Right ventricle myocardium superior (tissue), 1 donor: ENCODE measurements around the gene TCF4. TPM values are rescaled to one million over a fixed set of nuclear protein-coding genes. Genes with fewer than 3 reads are reported as not detected.

ENCODE experiments used
- ATAC-seq: fragments of 200-7000 bp; cut with Tn5 transposase; one replicate; pipeline ENCODE4 v1.9.1; 2020; ENCODE audit warnings: mild to moderate bottlenecking; ENCODE audit not compliant: poor library complexity
- DNase-seq: peaks from one replicate; pipeline ENCODE4 v3.0.0-alpha.2; 2020
- intact Hi-C: fragments of 100-400 bp; cut with DNase I; formaldehyde crosslinking; loops from one replicate; pipeline ENCODE4 v1.11.2; 2022
- total RNA-seq: library from RNA; stranded (reverse); fragmentation: NEBNext Ultra II Directional; extraction: Animal tissue kit (Norgen Biotek cat#: 25700); gene quantifications from one replicate; pipeline ENCODE4 v1.2.1, GENCODE V29; 2021
- donor health status: DM: no; HTN: yes; CAD: no; lungs with severe emphysema.

TCF4 gene
- total RNA-seq, 1 donor from 2014 or later, result 59.5 TPM

DNA sequence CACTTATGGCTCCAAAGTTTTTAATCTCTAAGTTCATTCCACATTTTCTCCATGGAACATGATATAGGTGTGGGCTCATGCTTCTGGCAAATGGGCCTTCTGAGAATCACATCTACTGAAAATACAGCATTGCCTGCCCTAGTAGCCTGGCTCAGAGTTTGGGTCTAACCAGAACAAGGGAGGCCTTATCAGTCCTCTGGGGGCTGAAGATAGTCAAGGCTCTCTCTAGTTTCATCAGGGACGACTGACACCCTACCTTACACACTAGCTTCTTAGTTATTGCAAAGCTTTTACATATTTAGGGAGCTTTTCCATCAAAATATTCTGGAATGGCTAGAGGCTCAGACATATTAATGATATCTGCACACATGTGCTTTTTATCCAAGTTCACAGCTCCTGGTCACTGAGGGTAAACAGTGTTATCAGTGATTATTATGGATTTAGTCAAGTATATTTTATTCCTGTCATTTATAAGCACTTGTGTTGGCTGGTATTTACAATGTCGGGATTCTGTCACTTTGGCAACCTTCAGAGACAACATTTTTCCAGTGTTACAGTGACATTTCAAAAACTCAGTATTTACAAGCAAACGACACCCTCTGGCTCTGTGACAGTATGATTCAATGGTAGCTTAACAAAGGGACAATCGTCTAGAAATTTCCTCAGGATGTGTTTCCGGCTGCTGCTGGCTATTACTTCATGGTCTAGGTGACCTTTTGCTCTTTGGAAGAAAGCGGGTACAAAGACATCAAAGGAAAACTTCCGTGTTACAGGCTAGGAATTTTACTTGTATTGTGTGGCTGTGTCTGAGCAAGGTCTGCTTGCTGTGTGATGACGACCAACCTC, 200.6 kb downstream of the TCF4 start:
- intact Hi-C loops, result no loop called here
- ATAC-seq (peak; percentile 66), DNase-seq (no peak)

- intact Hi-C loops, result no loop called here
- ATAC-seq, result no peak
- DNase-seq, result no peak
These were observed 201.4 kb downstream of the TCF4 start for GRCh38 chr18:55386545-55386944.

DNA sequence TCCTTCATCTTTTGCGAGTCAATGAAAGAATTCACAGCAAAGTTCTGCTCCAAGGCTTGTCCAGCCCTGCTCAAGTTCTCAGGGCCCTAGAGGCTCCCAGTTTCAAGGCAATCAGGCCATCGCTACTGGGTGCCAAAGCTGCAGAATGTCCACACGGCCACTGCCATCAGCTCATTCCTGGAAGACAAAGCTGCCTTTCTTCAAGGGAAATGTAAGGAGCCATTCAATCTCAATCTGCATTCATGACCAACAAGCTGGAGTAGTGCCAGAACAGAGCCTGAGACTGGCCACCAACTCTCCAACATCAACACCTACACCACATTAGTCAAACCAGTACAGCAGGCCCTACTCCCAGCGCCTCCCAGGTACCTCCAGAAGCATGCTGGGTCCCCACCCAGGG, 202.2 kb downstream of the TCF4 start:
- intact Hi-C loops, result no loop called here
- ATAC-seq (peak; percentile 32), DNase-seq (no peak)

- intact Hi-C loops, result no loop called here
- no peak for DNase-seq
- ATAC-seq, result no peak
These were observed 203.3 kb downstream of the TCF4 start for GRCh38 chr18:55384551-55385275.

GRCh38 chr18:55384115-55384514, 203.9 kb downstream of the TCF4 start:
- ATAC-seq, result no peak
- intact Hi-C loops, result no loop called here
- no peak for DNase-seq

- DNase-seq (no peak), ATAC-seq (no peak)
- intact Hi-C loops, result no loop called here
These were observed 205.7 kb downstream of the TCF4 start for GRCh38 chr18:55382277-55382805.

DNA sequence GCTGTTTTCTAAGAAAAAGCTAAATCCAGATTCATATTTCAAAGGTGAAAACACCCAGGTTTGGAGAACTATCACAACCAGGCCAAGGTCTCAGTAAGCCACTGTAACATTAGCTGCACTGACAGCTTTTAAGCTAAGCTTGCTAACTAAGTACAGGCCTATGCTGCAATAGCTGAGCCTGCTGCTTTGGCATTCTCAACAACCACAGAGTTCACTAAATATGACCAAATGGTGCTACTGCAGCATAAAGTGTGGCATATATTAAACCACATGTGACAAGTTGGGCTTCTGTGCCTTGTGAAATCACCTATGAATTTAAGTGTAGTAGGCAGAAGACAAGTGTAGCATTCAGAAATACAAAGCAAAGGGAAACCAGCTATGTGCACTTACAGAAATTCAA, 206.7 kb downstream of the TCF4 start:
- intact Hi-C loops, result no loop called here
- ATAC-seq (no peak), DNase-seq (no peak)

DNA sequence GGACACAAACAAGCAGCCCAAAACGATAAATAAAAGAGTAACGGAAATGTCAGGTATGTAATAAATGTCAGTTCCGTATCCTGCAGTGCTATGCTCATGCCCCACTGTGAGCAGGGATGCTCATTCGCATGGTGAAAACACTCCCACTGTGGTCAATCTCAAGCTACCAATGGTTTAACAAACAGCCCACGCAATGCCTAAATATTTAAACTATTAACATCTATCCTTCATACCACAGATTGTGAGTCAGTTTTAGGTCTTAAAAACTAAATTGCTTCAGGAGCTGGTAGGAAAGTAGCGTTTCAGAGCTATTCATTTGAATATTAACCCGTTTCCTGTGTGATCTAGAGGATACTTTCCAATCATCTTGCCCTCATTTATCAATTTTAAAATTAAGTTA, 207.4 kb downstream of the TCF4 start:
- ATAC-seq (no peak), DNase-seq (no peak)
- intact Hi-C loops, result no loop called here

GRCh38 chr18:55376387-55376786, 211.6 kb downstream of the TCF4 start:
- intact Hi-C loops, result no loop called here
- DNase-seq (no peak), ATAC-seq (no peak)

- DNase-seq (no peak), ATAC-seq (no peak)
- intact Hi-C loops, result no loop called here
These were observed 212.1 kb downstream of the TCF4 start for GRCh38 chr18:55375930-55376329.

GRCh38 chr18:55374741-55375140, 213.3 kb downstream of the TCF4 start:
- no peak for ATAC-seq
- intact Hi-C loops, result no loop called here
- DNase-seq, result no peak

GRCh38 chr18:55372209-55372608, 215.8 kb downstream of the TCF4 start:
- ATAC-seq, result no peak
- intact Hi-C loops, result no loop called here
- no peak for DNase-seq

DNA sequence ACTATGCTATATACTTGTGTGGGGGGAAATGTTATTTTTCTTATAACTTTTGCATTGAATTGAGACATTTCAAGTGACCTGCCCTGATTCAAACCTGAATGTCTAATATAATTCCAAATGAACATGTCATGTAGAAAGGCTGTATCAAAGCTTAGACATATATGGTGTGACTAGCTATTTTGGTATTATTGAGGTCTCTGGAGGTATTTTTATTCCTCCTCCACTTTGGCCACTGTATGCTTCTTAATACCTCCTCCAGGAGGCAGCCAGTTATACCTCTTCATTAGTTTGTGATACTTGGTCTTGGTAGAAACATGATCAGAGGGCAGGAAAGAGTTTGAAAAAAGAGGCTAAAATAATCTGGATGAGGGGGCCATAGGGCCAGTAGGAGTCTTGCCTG, 217.1 kb downstream of the TCF4 start:
- DNase-seq (no peak), ATAC-seq (no peak)
- intact Hi-C loops, result no loop called here

DNA sequence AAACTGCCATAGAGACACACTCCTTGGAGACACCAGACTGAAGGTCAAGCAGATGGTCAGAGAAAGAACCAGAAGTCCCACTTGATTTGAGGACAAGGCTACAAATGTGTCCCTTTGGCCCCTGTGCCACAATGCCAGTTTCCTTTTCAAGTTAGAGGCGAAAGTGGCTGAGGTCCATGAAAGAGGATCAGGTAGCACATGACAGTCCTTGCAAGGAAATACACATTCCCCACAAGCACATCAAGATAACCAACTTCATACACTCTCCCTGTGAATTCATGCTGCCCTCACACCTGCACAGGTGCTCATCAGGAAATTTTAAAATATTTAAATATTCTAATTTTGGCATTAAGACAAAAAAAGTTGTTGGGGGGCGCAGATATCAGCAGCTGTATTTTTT, 218.6 kb downstream of the TCF4 start:
- intact Hi-C loops, result no loop called here

GRCh38 chr18:55365342-55365741, 222.7 kb downstream of the TCF4 start:
- DNase-seq, result no peak
- intact Hi-C loops, result no loop called here

More for the DNA sequence above, 218.6 kb downstream of the TCF4 start:
- ATAC-seq (no peak), DNase-seq (no peak)

GRCh38 chr18:55362303-55362702, 225.7 kb downstream of the TCF4 start:
- intact Hi-C loops, result no loop called here
- DNase-seq (no peak), ATAC-seq (no peak)

More at GRCh38 chr18:55365342-55365741, 222.7 kb downstream of the TCF4 start:
- no peak for ATAC-seq

- ATAC-seq (no peak), DNase-seq (no peak)
- intact Hi-C loops, result no loop called here
These were observed 226.3 kb downstream of the TCF4 start for GRCh38 chr18:55361492-55362250.

- intact Hi-C loops, result no loop called here
- ATAC-seq, result no peak
- no peak for DNase-seq
These were observed 227.9 kb downstream of the TCF4 start for GRCh38 chr18:55360061-55360460.

GRCh38 chr18:55356815-55357214, 231.2 kb downstream of the TCF4 start:
- intact Hi-C loops, result no loop called here
- no peak for ATAC-seq
- no peak for DNase-seq
